Measurements from ENCODE around the gene MESP1. TPM values are rescaled to one million over a fixed set of nuclear protein-coding genes. Genes with fewer than 3 reads are reported as not detected.
A peak's percentile ranks its signal among the peaks of the same experiment; 100 is the strongest.

Gene MESP1
- total RNA-seq, 4 donors from 2014 or later: 3.5 to 10.5 (median 6.2) TPM

GRCh38 chr15:89787944-89788343 is 36.9 kb upstream of the MESP1 start:
- Histone ChIP-seq H3K36me3 (peaks cover 0 to 62% (median 0%) of the 10 kb centered on the region in 3 donors), H3K4me1 (no peaks in the 10 kb centered on the region), H3K27ac (no peak overlapping the region), H3K4me3 (no peak overlapping the region), H3K9me3 (peaks cover 0 to 11% (median 0%) of the 10 kb centered on the region in 4 donors), H3K27me3 (no peaks in the 10 kb centered on the region)
- TF ChIP-seq CTCF (IDR thresholded peaks at IDR 0.05): no peak
- TF ChIP-seq POLR2A (IDR thresholded peaks at IDR 0.05): no peak
- no peak for TF ChIP-seq EP300 (IDR thresholded peaks at IDR 0.05)
- DNase-seq (ENCODE audit: low spot score in 2 of 2): no peak
- WGBS, 2 donors: 92% methylated on average over 3 of the region's 3 CpGs

- no peak overlapping the region for H3K27ac ChIP-seq
These were observed 34.7 kb upstream of the MESP1 start for GRCh38 chr15:89785774-89786140.

GRCh38 chr15:89785064-89785773 is 34.2 kb upstream of the MESP1 start:
- no peak for DNase-seq (ENCODE audit: low spot score in 2 of 2)
- Histone ChIP-seq H3K4me3 (no peak overlapping the region), H3K27me3 (no peaks in the 10 kb centered on the region), H3K9me3 (peaks cover 0 to 11% (median 0%) of the 10 kb centered on the region in 4 donors), H3K36me3 (peaks cover 0 to 38% (median 0%) of the 10 kb centered on the region in 3 donors), H3K4me1 (no peaks in the 10 kb centered on the region), H3K27ac (peak overlapping the region in 2 of 4 donors; percentile 51 to 53)
- no peak for TF ChIP-seq CTCF (IDR thresholded peaks at IDR 0.05)
- TF ChIP-seq POLR2A (IDR thresholded peaks at IDR 0.05): no peak
- no peak for TF ChIP-seq EP300 (IDR thresholded peaks at IDR 0.05)
- 62 to 67% methylated on average over 13 of the region's 13 CpGs for WGBS, 2 donors

More at GRCh38 chr15:89785774-89786140, 34.7 kb upstream of the MESP1 start:
- Histone ChIP-seq H3K27me3 (no peaks in the 10 kb centered on the region), H3K4me3 (no peak overlapping the region), H3K36me3 (peaks cover 0 to 43% (median 0%) of the 10 kb centered on the region in 3 donors), H3K4me1 (no peaks in the 10 kb centered on the region), H3K9me3 (peaks cover 0 to 11% (median 0%) of the 10 kb centered on the region in 4 donors)
- no peak for DNase-seq (ENCODE audit: low spot score in 2 of 2)
- no peak for TF ChIP-seq POLR2A (IDR thresholded peaks at IDR 0.05)
- no peak for TF ChIP-seq CTCF (IDR thresholded peaks at IDR 0.05)
- TF ChIP-seq EP300 (IDR thresholded peaks at IDR 0.05): no peak

GRCh38 chr15:89784686-89784960 is 33.6 kb upstream of the MESP1 start:
- Histone ChIP-seq H3K36me3 (peaks cover 0 to 35% (median 0%) of the 10 kb centered on the region in 3 donors), H3K27me3 (no peaks in the 10 kb centered on the region), H3K4me1 (no peaks in the 10 kb centered on the region), H3K4me3 (no peak overlapping the region), H3K27ac (peak overlapping the region in 2 of 4 donors; percentile 51 to 53), H3K9me3 (peaks cover 0 to 11% (median 0%) of the 10 kb centered on the region in 4 donors)
- 91 to 93% methylated on average over 7 of the region's 7 CpGs for WGBS, 2 donors
- no peak for DNase-seq (ENCODE audit: low spot score in 2 of 2)
- TF ChIP-seq POLR2A (IDR thresholded peaks at IDR 0.05): no peak
- no peak for TF ChIP-seq CTCF (IDR thresholded peaks at IDR 0.05)
- TF ChIP-seq EP300 (IDR thresholded peaks at IDR 0.05): no peak

- H3K4me3 ChIP-seq: no peak overlapping the region
These were observed 33.0 kb upstream of the MESP1 start for GRCh38 chr15:89783861-89784685.

More at GRCh38 chr15:89783861-89784685, 33.0 kb upstream of the MESP1 start:
- H3K27ac ChIP-seq: peak overlapping the region in 2 of 4 donors; percentile 15 to 53
- TF ChIP-seq CTCF (IDR thresholded peaks at IDR 0.05) (no peak), POLR2A (IDR thresholded peaks at IDR 0.05) (no peak), EP300 (IDR thresholded peaks at IDR 0.05) (no peak)
- H3K36me3 ChIP-seq: peaks cover 0 to 31% (median 0%) of the 10 kb centered on the region in 3 donors
- WGBS, 2 donors: 81 to 85% methylated on average over 12 to 15 of the region's 15 CpGs
- H3K27me3 ChIP-seq: no peaks in the 10 kb centered on the region
- no peak for DNase-seq (ENCODE audit: low spot score in 2 of 2)
- H3K9me3 ChIP-seq: peaks cover 0 to 11% (median 0%) of the 10 kb centered on the region in 4 donors
- H3K4me1 ChIP-seq: no peaks in the 10 kb centered on the region
